ENCODE measurements around the gene C11orf87.

DNA sequence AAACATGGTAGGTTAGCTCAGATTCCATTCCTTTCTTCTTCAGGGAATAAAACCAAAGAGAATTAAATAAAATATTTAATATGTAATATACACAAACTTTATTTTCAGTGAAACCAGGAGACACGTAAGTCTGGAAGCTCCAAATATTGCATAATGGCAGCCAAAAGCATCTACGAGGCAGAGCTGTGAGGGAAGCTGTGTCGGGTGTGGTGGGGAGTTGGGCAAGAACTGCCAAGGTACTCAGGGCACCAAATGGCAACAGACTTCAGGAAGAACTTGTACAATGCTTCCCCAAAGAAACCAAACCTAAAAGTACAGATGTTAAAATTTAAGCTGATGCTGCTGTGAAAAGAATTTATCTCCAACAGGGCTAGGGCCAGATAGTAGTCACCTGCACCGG, 47.5 kb upstream of the C11orf87 start:
- TF ChIP-seq CTCF (conservative IDR thresholded peaks at IDR 0.05; ENCODE audit: low read length) (no peak), EZH2phosphoT487 (IDR thresholded peaks at IDR 0.05; ENCODE audit: borderline replicate concordance, low read depth, low read length) (no peak)
